Measurements from ENCODE around the gene LBX2.

LBX2 gene

DNA sequence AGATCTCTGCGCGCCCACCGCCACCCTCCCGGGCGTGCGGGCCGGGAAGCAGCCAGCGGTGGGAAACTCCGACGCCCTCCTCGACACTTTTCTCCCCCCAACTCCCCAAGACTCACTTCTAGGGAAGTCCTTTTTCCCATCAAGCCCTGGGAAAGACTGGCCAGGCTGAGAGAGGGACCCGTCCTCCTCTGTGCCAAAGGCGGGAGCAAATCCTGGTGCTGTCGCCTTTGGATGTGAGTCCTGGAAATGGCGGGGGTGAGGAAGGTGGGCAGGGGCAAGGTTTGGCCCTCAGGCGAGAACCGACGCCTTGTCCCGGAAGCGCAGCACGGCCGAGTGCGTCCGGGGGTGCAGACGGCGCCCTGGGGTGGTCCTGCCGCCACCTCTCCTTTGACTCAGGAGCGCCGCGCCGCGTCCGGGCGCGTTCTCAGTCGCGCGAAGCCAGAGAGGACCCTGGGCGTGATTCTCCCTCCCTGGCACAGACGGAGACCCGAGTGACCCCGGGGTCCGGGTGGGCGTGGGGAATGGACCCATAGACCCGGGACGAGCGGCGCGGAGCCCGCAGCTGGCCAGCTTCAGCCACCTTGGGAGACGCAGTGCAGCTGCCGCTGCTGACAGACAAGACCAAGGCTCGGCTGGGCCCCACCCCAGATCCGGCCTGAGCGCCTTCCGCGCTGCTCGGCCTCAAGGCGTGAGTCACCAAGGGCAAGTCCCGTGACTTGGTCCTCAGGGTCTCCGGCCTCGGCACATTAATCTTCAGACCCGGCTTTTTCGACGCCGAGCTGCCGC, 3.5 kb upstream of the LBX2 start:
- TF ChIP-seq, protein P1, sequence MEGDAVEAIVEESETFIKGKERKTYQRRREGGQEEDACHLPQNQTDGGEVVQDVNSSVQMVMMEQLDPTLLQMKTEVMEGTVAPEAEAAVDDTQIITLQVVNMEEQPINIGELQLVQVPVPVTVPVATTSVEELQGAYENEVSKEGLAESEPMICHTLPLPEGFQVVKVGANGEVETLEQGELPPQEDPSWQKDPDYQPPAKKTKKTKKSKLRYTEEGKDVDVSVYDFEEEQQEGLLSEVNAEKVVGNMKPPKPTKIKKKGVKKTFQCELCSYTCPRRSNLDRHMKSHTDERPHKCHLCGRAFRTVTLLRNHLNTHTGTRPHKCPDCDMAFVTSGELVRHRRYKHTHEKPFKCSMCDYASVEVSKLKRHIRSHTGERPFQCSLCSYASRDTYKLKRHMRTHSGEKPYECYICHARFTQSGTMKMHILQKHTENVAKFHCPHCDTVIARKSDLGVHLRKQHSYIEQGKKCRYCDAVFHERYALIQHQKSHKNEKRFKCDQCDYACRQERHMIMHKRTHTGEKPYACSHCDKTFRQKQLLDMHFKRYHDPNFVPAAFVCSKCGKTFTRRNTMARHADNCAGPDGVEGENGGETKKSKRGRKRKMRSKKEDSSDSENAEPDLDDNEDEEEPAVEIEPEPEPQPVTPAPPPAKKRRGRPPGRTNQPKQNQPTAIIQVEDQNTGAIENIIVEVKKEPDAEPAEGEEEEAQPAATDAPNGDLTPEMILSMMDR (IDR thresholded peaks at IDR 0.05; ENCODE audit: insufficient read depth, missing control alignments), result peak; percentile 37

DNA sequence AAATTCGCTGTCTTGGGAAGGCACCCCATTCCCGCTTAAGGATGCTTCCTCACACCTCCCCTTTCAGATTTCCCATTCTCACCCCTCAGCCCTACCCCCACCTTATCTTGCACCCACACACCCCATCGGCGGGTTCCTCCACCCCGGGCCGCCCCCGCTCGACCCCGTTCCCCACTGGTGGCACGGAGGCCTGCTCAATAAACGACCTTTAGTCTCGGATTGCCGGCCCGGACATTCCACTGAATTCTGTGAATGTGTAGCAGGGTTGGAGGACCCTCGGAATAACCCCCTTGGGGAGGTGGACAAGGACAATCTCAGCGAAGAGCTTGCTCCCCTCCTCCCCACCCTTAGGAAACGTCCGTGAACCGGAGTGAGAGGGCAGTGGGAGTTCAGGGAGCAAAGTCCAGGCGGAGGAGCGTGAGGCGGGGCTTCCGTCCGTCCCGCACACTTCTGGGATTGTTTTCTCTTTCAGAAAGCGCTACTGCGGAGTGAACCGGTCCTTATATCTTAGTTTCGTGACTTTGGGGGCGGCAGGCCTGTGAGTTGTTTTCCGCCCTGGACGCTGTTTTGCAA, 2.8 kb upstream of the LBX2 start:
- DNase-seq (ENCODE audit: insufficient read length, low spot score), result no peak
- TF ChIP-seq, protein P1 (IDR thresholded peaks at IDR 0.05; ENCODE audit: insufficient read depth, missing control alignments), result no peak
- FAIRE-seq, result no peak

More for the DNA sequence above, 3.5 kb upstream of the LBX2 start:
- FAIRE-seq (no peak), DNase-seq (ENCODE audit: insufficient read length, low spot score) (no peak)

DNA sequence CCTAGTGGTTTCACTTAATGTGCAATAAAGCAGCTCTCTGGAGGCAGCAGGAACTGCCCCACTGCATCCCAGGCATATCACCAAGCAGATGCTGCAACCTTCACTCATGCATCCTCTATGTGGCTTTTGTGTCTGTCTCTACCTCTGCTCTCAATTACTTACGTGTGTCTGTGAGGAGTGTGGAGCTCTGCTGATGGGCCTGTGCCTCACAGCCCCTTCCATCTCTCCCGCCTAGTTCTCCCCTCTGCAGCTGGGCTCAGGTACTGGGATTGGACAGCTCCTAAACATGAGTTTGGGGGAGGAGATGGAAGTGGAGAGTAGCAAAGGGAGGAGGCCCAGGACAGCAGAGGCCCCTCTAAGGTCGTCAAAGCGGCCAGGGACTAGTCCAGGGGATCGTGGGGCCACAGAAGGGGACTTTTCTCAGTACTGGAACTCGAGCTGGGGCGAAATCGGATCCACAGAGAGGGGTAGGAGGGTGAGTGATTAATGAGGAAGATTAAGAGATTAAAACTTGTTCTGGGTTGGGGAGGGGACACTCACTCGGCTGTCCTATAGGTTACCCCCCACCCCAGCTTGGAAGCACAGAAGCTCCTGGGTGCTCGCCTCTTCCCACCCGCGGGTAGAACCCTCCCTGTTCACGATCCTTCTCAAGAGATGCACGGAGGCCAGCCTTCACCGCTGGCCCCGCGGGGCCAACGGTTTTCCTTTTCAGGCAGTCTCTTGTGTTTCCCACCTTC, 2.1 kb upstream of the LBX2 start:
- peak; percentile 67 for DNase-seq (ENCODE audit: insufficient read length, low spot score)
- no peak for FAIRE-seq
- TF ChIP-seq, protein P1 (IDR thresholded peaks at IDR 0.05; ENCODE audit: insufficient read depth, missing control alignments), result no peak

DNA sequence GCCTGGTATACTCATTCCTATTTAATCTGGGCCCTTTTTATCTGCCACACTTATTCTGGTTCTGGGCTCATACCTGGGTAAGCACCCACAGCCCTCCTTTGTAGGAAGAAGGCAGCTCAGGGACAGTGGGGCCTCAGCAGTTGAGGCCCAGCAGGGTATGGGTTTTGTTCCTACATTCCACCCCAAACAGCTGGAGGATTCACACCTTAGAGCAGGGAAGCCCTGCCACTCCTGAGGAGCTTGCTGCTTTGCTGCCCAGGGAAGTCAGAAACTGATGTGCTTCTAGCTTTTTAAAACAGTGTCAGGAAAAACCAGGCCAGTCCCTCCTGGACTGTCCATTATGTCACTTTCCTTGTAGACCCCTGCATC, 1.2 kb upstream of the LBX2 start:
- DNase-seq (ENCODE audit: insufficient read length, low spot score) (no peak), FAIRE-seq (no peak)
- TF ChIP-seq, protein P1 (IDR thresholded peaks at IDR 0.05; ENCODE audit: insufficient read depth, missing control alignments), result no peak

DNA sequence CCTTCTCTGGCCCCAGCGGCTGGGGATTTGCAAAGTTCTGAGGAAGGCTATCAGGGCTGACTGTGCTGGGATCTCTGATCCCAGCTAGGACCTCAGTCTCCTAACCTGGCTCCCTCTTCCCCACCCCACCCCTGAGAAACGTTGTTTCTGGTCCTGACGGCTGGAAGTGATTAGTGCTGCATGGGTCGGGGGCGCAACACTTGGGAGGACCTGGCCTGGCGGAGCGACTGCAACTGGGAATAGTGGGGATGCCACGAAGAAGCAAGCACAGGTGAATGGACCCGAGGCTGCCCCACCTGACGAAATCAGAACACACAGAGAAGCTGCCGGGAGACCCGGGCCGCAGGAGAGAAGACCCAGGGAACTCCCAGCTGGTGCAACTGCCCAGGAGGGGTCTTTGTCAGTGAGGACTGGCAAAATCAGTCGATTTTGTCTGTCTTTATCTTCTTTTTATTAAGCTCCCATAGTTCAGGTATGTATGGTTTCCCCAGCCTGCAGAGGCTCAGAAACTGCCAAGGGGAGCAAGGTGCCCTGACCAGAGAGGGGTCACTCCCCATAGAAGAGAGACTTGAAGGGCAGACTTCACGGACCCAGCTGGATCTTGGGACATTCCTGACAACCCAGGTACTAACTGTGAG, 656 bp upstream of the LBX2 start:
- FAIRE-seq, result no peak
- TF ChIP-seq, protein P1 (IDR thresholded peaks at IDR 0.05; ENCODE audit: insufficient read depth, missing control alignments), result no peak

DNA sequence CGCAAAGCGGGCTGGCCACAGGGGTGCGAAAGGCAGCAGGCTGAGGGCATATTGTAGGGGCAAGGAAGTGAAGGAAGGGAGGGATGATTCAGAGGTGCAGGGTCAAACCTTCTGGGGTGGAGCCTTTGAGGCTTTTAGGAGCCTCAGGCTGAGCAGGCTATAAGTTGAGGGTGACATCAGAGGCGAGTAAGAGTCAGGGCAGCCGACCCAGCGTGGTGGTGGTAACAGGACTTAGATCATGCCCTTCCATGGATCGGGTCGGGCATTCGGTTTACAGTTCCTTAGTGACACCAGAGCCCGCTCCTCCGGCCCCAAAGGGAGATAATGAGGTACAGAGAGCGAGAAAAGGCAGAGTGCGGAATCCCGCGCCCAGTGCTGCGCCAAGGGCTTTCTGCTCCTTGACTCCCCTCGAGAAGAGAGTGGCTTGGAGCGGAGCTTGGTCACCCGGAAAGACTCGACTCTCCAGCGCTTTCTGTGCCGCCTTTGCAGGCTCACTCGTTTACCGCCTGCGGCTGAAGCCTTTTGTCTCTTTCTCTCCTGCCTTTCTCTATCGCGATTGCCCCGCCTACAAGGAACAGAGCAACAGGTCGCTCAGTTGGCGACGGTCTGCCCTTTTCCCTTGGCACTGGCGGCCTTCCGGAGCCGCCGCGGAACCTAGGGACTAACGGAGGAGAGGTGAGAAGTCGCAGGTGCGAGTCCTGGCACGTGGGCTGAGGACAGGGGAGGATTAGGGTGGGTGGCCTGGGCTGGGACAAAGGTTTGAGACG, 720 bp downstream of the LBX2 start:
- DNase-seq (ENCODE audit: insufficient read length, low spot score), result no peak
- no peak for FAIRE-seq
- TF ChIP-seq, protein P1 (IDR thresholded peaks at IDR 0.05; ENCODE audit: insufficient read depth, missing control alignments), result no peak

More for the DNA sequence above, 656 bp upstream of the LBX2 start:
- DNase-seq (ENCODE audit: insufficient read length, low spot score), result no peak
